Ovary (tissue), 9 donors: ENCODE measurements around the gene TSPAN16. TPM values are rescaled to one million over a fixed set of nuclear protein-coding genes. Genes with fewer than 3 reads are reported as not detected.
"Not testable (repeated sequence)": the region's sequence is repeated elsewhere in the genome, so short reads cannot be mapped to it uniquely, and the experiment has no call there.

ENCODE experiments used
- DNase-seq, 5 donors: peaks; one replicate each; pipeline ENCODE4 v3.0.0-alpha.2; 2019 to 2020
- H3K27ac ChIP-seq, 2 donors: fragments of 200-600 bp; one replicate each; pipeline versions ENCODE4 v1.5.1 to v1.8.0; 2019 to 2022
- H3K27me3 ChIP-seq: fragments of 200-600 bp; one replicate; pipeline ENCODE4 v1.8.0; 2022
- H3K36me3 ChIP-seq: fragments of 200-600 bp; sonication (generic); one replicate; pipeline ENCODE4 v1.5.1; 2019
- H3K4me1 ChIP-seq: one replicate; pipeline ENCODE4 v1.8.1; 2013; ENCODE audit warnings: mild to moderate bottlenecking, moderate library complexity; ENCODE audit not compliant: insufficient read depth
- H3K4me3 ChIP-seq: fragments of 200-600 bp; sonication (generic); one replicate; pipeline ENCODE4 v1.5.1; 2017
- H3K9me3 ChIP-seq, 2 donors: fragments of 200-600 bp in 1 of 2; sonication (generic) in 1 of 2; one replicate each; pipeline versions ENCODE4 v1.5.1 to v1.8.1; 2013 to 2019; ENCODE audit warnings: mild to moderate bottlenecking in 1 of 2, moderate library complexity in 1 of 2
- CTCF ChIP-seq, 3 donors: fragments of 450-650 bp in 2 of 3; fragments of 200-600 bp in 1 of 3; IDR thresholded peaks; one replicate each; pipeline versions ENCODE4 v1.5.1 to v1.8.0; 2016 to 2022; ENCODE audit warnings: antibody characterized with exemption in 3 of 3, mild to moderate bottlenecking in 1 of 3
- EP300 ChIP-seq: sonication (generic); formaldehyde crosslinking; IDR thresholded peaks from one replicate; pipeline ENCODE4 v1.6.1; 2017; ENCODE audit warnings: antibody characterized with exemption
- POLR2A ChIP-seq: fragments of 450-650 bp; IDR thresholded peaks from one replicate; pipeline ENCODE4 v1.6.1; 2017; ENCODE audit warnings: antibody characterized with exemption, mild to moderate bottlenecking, moderate library complexity
- WGBS, 3 donors: extraction: QIAGEN DNeasy Blood & Tissue Kit in 1 of 3; methylation state at CpG; one replicate each; pipeline versions ENCODE4 v1.1.5 to v1.1.7; 2013 to 2017; 5-methylcytosine and 5-hydroxymethylcytosine counted together
- intact Hi-C, 4 donors: fragments of 100-400 bp; cut with DNase I; formaldehyde crosslinking; loops; one replicate each; pipeline versions ENCODE4 v1.11.0 to v1.15.1; 2022 to 2023
- polyA plus RNA-seq, 2 donors: library from polyadenylated mRNA; stranded (reverse); fragments of 200-250 nt in 1 of 2; fragments of 350-450 nt in 1 of 2; fragmentation: Illumina TruSeq in 1 of 2; extraction: RNeasy Lipid Tissue Mini Kit (QIAGEN cat#74804) in 1 of 2; gene quantifications; one replicate each; pipeline ENCODE4 v1.2.3, GENCODE V29; 2013 to 2014
- total RNA-seq, 7 donors: library from RNA; depleted of rRNA in 2 of 7; stranded (reverse); fragments of >200 nt in 2 of 7; fragmentation: NEBNext Ultra II Directional in 3 of 7; extraction: Animal tissue kit (Norgen Biotek cat#: 25700) in 3 of 7; gene quantifications; one replicate each; pipeline versions ENCODE4 v1.1.0 to v1.2.4, GENCODE V29; 2016 to 2023
- donor health status: DM: no; HTN: no; CAD: no; lungs with moderate emphysema.
- donor health status: DM: no; HTN: no; CAD: no.
- donor health status: Bipolar disorder and iron deficiency.
- donor health status: DM: yes; HTN: yes; CAD: no.
- donor health status: DM: no; HTN: no; CAD: no.
- donor health status: DM: yes; HTN: yes; CAD: no.

Gene TSPAN16
- total and polyA plus RNA-seq, 9 donors, result not detected

GRCh38 chr19:11339254-11340098 lies 43.5 kb downstream of the TSPAN16 start, which contains the start of gene RAB3D:
RAB3D (minus strand) TSS chr19:11339657; CDS start chr19:11337399, 2,258 bp downstream.
- peaks cover 8% of the 10 kb centered on the region for H3K4me1 ChIP-seq

GRCh38 chr19:11340099-11340467 lies 44.1 kb downstream of the TSPAN16 start:
- H3K9me3 ChIP-seq, H3K36me3 ChIP-seq, intact Hi-C loops, DNase-seq, H3K4me1 ChIP-seq, H3K27me3 ChIP-seq: not testable (repeated sequence)
- Histone ChIP-seq H3K4me3 (peak overlapping the region; percentile 95), H3K27ac (peak overlapping the region in 1 of 2 donors; percentile 78)
- WGBS, 3 donors, result 77 to 81% (median 79%) methylated on average over 8 of the region's 8 CpGs

More at GRCh38 chr19:11339254-11340098, 43.5 kb downstream of the TSPAN16 start, which contains the start of gene RAB3D:
- H3K36me3 ChIP-seq, result no peaks in the 10 kb centered on the region
- 4% methylated on average over 41 to 53 of the region's 53 CpGs for WGBS, 3 donors
- no peaks in the 10 kb centered on the region for H3K27me3 ChIP-seq
- H3K4me3 ChIP-seq, result peak within 1 kb of the TSS; percentile 95
- H3K27ac ChIP-seq, result peak within 1 kb of the TSS; percentile 78 to 80
- H3K9me3 ChIP-seq, result no peaks in the 10 kb centered on the region
- DNase-seq, result peak; percentile 92 to 95 (median 94)
- intact Hi-C loops, result loop anchor here in 1 of 4 donors (5.0 kb wide), 1 partner anchor 47 kb away; no protein-coding TSS in a partner anchor
- TF ChIP-seq CTCF (IDR thresholded peaks at IDR 0.05) (no peak), POLR2A (no peak), EP300 (no peak)

GRCh38 chr19:11342429-11342828 lies 46.5 kb downstream of the TSPAN16 start:
- no peak for DNase-seq
- Histone ChIP-seq H3K9me3 (no peaks in the 10 kb centered on the region), H3K4me3 (no peak overlapping the region), H3K27ac (no peak overlapping the region), H3K4me1 (peaks cover 14% of the 10 kb centered on the region), H3K36me3 (no peaks in the 10 kb centered on the region), H3K27me3 (no peaks in the 10 kb centered on the region)
- intact Hi-C loops, result loop anchor here in 1 of 4 donors (1.0 kb wide), 1 partner anchor 38 kb away; no protein-coding TSS in a partner anchor
- TF ChIP-seq CTCF (IDR thresholded peaks at IDR 0.05), result no peak
- no peak for TF ChIP-seq POLR2A
- TF ChIP-seq EP300, result no peak
- WGBS, 3 donors, result 76 to 88% (median 85%) methylated on average over 3 of the region's 3 CpGs

- no peaks in the 10 kb centered on the region for H3K36me3 ChIP-seq
- peak overlapping the region; percentile 65 for H3K4me3 ChIP-seq
- no peak overlapping the region for H3K27ac ChIP-seq
- 30 to 40% (median 37%) methylated on average over 15 of the region's 15 CpGs for WGBS, 3 donors
- H3K27me3 ChIP-seq, result no peaks in the 10 kb centered on the region
- no peak for DNase-seq
- intact Hi-C loops, result no loop called here
- no peak for TF ChIP-seq CTCF (IDR thresholded peaks at IDR 0.05)
- TF ChIP-seq POLR2A, result no peak
- no peak for TF ChIP-seq EP300
- H3K4me1 ChIP-seq, result peaks cover 10% of the 10 kb centered on the region
- H3K9me3 ChIP-seq, result no peaks in the 10 kb centered on the region
Observed at GRCh38 chr19:11345122-11345803, 49.3 kb downstream of the TSPAN16 start.
